Loucy (cell line): ENCODE data around the gene GPR55.

Experiments
- CTCF ChIP-seq: fragments of 200-600 bp; sonication (generic); conservative IDR thresholded peaks from 2 replicates; pipeline ENCODE4 v1.5.1; 2014; ENCODE audit warnings: mild to moderate bottlenecking, antibody characterized with exemption, low read length
- EZH2phosphoT487 ChIP-seq: fragments of 200-600 bp; IDR thresholded peaks from 2 replicates; pipeline ENCODE4 v1.6.1; 2018; ENCODE audit warnings: antibody characterized with exemption, mild to moderate bottlenecking, moderate library complexity, borderline replicate concordance

- TF ChIP-seq CTCF (no peak), EZH2phosphoT487 (no peak)
Measured at GRCh38 chr2:230957756-230958391, 32.8 kb upstream of the GPR55 start.
